Measurements from ENCODE around the gene PTGER3. TPM values are rescaled to one million over a fixed set of nuclear protein-coding genes. Genes with fewer than 3 reads are reported as not detected.
"Not testable (repeated sequence)": the region's sequence is repeated elsewhere in the genome, so short reads cannot be mapped to it uniquely, and the experiment has no call there.

PTGER3 gene
- total RNA-seq, 2 experiments from 2014 or later: 2.8 to 3.4 TPM

DNA sequence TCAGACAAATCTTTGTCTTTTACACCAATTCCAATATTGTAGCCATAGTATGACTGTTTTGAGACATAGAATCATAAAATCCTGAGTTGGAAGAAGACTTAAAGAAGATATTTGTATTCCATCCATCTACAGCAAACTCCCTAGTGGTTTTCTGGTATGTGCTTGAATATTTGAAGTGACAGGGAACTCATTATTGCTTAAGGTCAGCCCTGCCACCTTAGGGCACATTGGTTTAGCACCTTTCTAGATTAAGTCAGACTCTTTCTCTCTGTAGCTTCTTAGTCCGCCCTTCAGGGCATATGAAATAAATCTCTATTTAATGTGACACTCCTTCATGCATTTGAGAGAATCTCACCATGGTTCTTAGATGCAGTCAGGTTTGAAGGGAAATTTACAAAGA is 49.8 kb downstream of the PTGER3 start:
- Mint-ChIP-seq H3K27ac (no peak overlapping the region), H3K36me3 (ENCODE audit: low read depth) (no peaks in the 10 kb centered on the region), H3K4me3 (no peak overlapping the region), H3K9me3 (ENCODE audit: insufficient read depth) (no peaks in the 10 kb centered on the region), H3K4me1 (ENCODE audit: low read depth) (peaks cover 28% of the 10 kb centered on the region), H3K27me3 (ENCODE audit: low read depth) (peaks cover 17% of the 10 kb centered on the region)
- CTCF ChIA-PET: no interaction called here
- POLR2A ChIA-PET: no interaction called here
- DNase-seq: no peak
- ATAC-seq: no peak

DNA sequence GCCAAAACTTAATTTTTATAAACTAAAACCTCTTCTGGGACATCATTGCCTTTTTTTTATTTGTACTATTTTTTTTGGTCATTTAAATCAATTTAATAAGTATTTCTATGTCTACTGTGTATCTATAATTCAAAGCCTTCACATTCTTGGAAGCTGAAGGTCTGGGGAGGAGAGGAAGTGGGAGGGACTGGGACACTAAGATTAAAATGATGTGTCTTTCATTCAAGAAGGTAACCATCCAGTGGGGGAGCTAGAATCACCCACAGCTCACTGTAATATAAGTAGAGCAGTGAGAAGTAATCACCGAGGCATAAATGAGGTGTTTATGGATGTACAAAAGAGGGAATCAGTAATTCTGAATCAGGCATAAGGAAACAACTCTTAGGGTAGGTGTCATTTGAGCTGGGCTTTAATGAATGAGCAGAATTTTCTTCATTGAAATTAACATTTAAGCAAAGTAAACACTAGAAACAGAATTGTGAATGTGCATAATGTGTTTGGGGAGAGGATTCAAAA is 52.8 kb downstream of the PTGER3 start:
- Mint-ChIP-seq H3K4me1 (ENCODE audit: low read depth) (peaks cover 36% of the 10 kb centered on the region), H3K27me3 (ENCODE audit: low read depth) (peaks cover 8% of the 10 kb centered on the region), H3K9me3 (ENCODE audit: insufficient read depth) (no peaks in the 10 kb centered on the region), H3K36me3 (ENCODE audit: low read depth) (no peaks in the 10 kb centered on the region), H3K4me3 (no peak overlapping the region), H3K27ac (no peak overlapping the region)
- no peak for DNase-seq
- ChIA-PET CTCF (interaction anchor here (1.6 kb wide), 1 partner anchor 55 kb away, joined by 4 read pairs; no protein-coding TSS in a partner anchor), POLR2A (no interaction called here)
- no peak for ATAC-seq

GRCh38 chr1:70993798-70994197 is 53.8 kb downstream of the PTGER3 start:
- H3K4me3 Mint-ChIP-seq: no peak overlapping the region
- POLR2A ChIA-PET: no interaction called here
- DNase-seq (peak; percentile 25), ATAC-seq (peak; percentile 61)
- peak overlapping the region; percentile 78 for H3K27ac Mint-ChIP-seq
- CTCF ChIA-PET: interaction anchor here (1.6 kb wide), 1 partner anchor 56 kb away, joined by 4 read pairs; no protein-coding TSS in a partner anchor
- no peaks in the 10 kb centered on the region for H3K9me3 Mint-ChIP-seq (ENCODE audit: insufficient read depth)
- H3K4me1 Mint-ChIP-seq (ENCODE audit: low read depth): peaks cover 32% of the 10 kb centered on the region
- no peaks in the 10 kb centered on the region for H3K36me3 Mint-ChIP-seq (ENCODE audit: low read depth)
- peaks cover 8% of the 10 kb centered on the region for H3K27me3 Mint-ChIP-seq (ENCODE audit: low read depth)

- ATAC-seq (no peak), DNase-seq (no peak)
- Mint-ChIP-seq H3K27me3 (ENCODE audit: low read depth) (peaks cover 3% of the 10 kb centered on the region), H3K4me3 (no peak overlapping the region), H3K36me3 (ENCODE audit: low read depth) (no peaks in the 10 kb centered on the region), H3K9me3 (ENCODE audit: insufficient read depth) (no peaks in the 10 kb centered on the region), H3K4me1 (ENCODE audit: low read depth) (peaks cover 32% of the 10 kb centered on the region), H3K27ac (no peak overlapping the region)
- ChIA-PET POLR2A (no interaction called here), CTCF (no interaction called here)
Observed at GRCh38 chr1:70992521-70992920, 55.1 kb downstream of the PTGER3 start.

- peaks cover 32% of the 10 kb centered on the region for H3K4me1 Mint-ChIP-seq (ENCODE audit: low read depth)
- no peaks in the 10 kb centered on the region for H3K9me3 Mint-ChIP-seq (ENCODE audit: insufficient read depth)
- H3K36me3 Mint-ChIP-seq (ENCODE audit: low read depth): no peaks in the 10 kb centered on the region
- H3K27ac Mint-ChIP-seq: no peak overlapping the region
- H3K27me3 Mint-ChIP-seq (ENCODE audit: low read depth): peaks cover 5% of the 10 kb centered on the region
- ChIA-PET POLR2A (no interaction called here), CTCF (no interaction called here)
- no peak overlapping the region for H3K4me3 Mint-ChIP-seq
- DNase-seq: no peak
- ATAC-seq: no peak
Observed at GRCh38 chr1:70990469-70991253, 57.0 kb downstream of the PTGER3 start.

DNA sequence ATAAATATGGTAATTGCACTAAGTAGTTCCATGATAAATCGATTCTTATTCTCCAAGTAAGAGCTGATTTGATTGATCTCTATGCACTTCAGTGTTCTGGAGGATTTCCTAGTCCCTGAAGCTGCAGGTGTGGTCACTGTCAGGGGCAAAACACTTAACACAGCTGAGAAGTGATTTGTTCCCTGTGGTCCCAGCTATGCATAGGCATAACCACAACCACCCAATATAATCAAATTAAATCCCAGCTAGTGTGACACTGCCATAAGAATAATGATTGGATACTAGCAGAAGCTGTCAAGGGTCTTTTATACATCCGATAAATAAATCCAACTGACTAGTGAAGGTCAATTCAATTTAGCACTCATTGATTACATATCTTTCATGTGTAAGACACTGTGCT is 60.1 kb downstream of the PTGER3 start:
- Mint-ChIP-seq H3K9me3 (ENCODE audit: insufficient read depth) (no peaks in the 10 kb centered on the region), H3K36me3 (ENCODE audit: low read depth) (no peaks in the 10 kb centered on the region), H3K4me3 (no peak overlapping the region), H3K4me1 (ENCODE audit: low read depth) (peaks cover 7% of the 10 kb centered on the region), H3K27me3 (ENCODE audit: low read depth) (peaks cover 4% of the 10 kb centered on the region), H3K27ac (no peak overlapping the region)
- no peak for DNase-seq
- no peak for ATAC-seq
- ChIA-PET POLR2A (no interaction called here), CTCF (no interaction called here)

- H3K9me3 Mint-ChIP-seq (ENCODE audit: insufficient read depth); H3K4me3 Mint-ChIP-seq; H3K36me3 Mint-ChIP-seq (ENCODE audit: low read depth); POLR2A ChIA-PET; H3K27ac Mint-ChIP-seq; DNase-seq; H3K4me1 Mint-ChIP-seq (ENCODE audit: low read depth); H3K27me3 Mint-ChIP-seq (ENCODE audit: low read depth); ATAC-seq; CTCF ChIA-PET: not testable (repeated sequence)
Observed at GRCh38 chr1:70985776-70986225, 61.8 kb downstream of the PTGER3 start.

- CTCF ChIA-PET: not testable (repeated sequence)
Observed at GRCh38 chr1:70985278-70985677, 62.3 kb downstream of the PTGER3 start.

DNA sequence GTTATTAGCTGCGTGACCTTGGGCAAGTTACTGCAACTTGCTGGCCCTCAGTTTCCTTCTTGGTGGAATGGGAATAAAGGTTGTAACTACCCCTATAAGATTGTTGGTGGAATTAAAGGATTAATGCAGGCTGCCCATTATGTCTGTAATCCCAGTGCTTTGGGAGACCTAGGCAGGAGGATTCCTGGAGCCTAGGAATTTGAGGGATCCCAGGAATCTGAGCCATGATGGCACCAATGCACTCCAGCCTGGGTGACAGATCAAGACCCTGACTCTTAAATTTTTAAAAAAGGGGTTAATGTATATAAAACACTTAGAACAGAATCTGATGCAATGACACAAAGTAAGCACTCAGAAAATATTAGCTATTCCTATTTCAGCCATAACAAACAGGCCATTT is 67.3 kb downstream of the PTGER3 start:
- Mint-ChIP-seq H3K9me3 (ENCODE audit: insufficient read depth) (no peaks in the 10 kb centered on the region), H3K27ac (no peak overlapping the region), H3K27me3 (ENCODE audit: low read depth) (peaks cover 13% of the 10 kb centered on the region), H3K4me1 (ENCODE audit: low read depth) (no peaks in the 10 kb centered on the region), H3K4me3 (no peak overlapping the region), H3K36me3 (ENCODE audit: low read depth) (no peaks in the 10 kb centered on the region)
- ATAC-seq (no peak), DNase-seq (no peak)
- ChIA-PET POLR2A (no interaction called here), CTCF (no interaction called here)

More at GRCh38 chr1:70985278-70985677, 62.3 kb downstream of the PTGER3 start:
- ATAC-seq; H3K27ac Mint-ChIP-seq; DNase-seq; H3K27me3 Mint-ChIP-seq (ENCODE audit: low read depth); H3K4me3 Mint-ChIP-seq; POLR2A ChIA-PET; H3K4me1 Mint-ChIP-seq (ENCODE audit: low read depth); H3K36me3 Mint-ChIP-seq (ENCODE audit: low read depth); H3K9me3 Mint-ChIP-seq (ENCODE audit: insufficient read depth): not testable (repeated sequence)

- peaks cover 16% of the 10 kb centered on the region for H3K27me3 Mint-ChIP-seq (ENCODE audit: low read depth)
- H3K4me1 Mint-ChIP-seq (ENCODE audit: low read depth): no peaks in the 10 kb centered on the region
- CTCF ChIA-PET: no interaction called here
- H3K27ac Mint-ChIP-seq: no peak overlapping the region
- no peak for DNase-seq
- no peak for ATAC-seq
- H3K9me3 Mint-ChIP-seq (ENCODE audit: insufficient read depth): no peaks in the 10 kb centered on the region
- H3K4me3 Mint-ChIP-seq: no peak overlapping the region
- POLR2A ChIA-PET: no interaction called here
- no peaks in the 10 kb centered on the region for H3K36me3 Mint-ChIP-seq (ENCODE audit: low read depth)
Observed at GRCh38 chr1:70979881-70980280, 67.7 kb downstream of the PTGER3 start.

- H3K4me1 Mint-ChIP-seq (ENCODE audit: low read depth): no peaks in the 10 kb centered on the region
- no peak overlapping the region for H3K27ac Mint-ChIP-seq
- CTCF ChIA-PET: no interaction called here
- peaks cover 19% of the 10 kb centered on the region for H3K27me3 Mint-ChIP-seq (ENCODE audit: low read depth)
- no peak for DNase-seq
- H3K4me3 Mint-ChIP-seq: no peak overlapping the region
- H3K36me3 Mint-ChIP-seq (ENCODE audit: low read depth): no peaks in the 10 kb centered on the region
- no peak for ATAC-seq
- POLR2A ChIA-PET: no interaction called here
- H3K9me3 Mint-ChIP-seq (ENCODE audit: insufficient read depth): no peaks in the 10 kb centered on the region
Observed at GRCh38 chr1:70979313-70979712, 68.3 kb downstream of the PTGER3 start.

GRCh38 chr1:70978623-70979022 is 69.0 kb downstream of the PTGER3 start:
- peaks cover 19% of the 10 kb centered on the region for H3K27me3 Mint-ChIP-seq (ENCODE audit: low read depth)
- H3K9me3 Mint-ChIP-seq (ENCODE audit: insufficient read depth): no peaks in the 10 kb centered on the region
- H3K4me3 Mint-ChIP-seq: no peak overlapping the region
- H3K4me1 Mint-ChIP-seq (ENCODE audit: low read depth): no peaks in the 10 kb centered on the region
- H3K36me3 Mint-ChIP-seq (ENCODE audit: low read depth): no peaks in the 10 kb centered on the region
- DNase-seq (no peak), ATAC-seq (no peak)
- ChIA-PET CTCF (no interaction called here), POLR2A (no interaction called here)
- H3K27ac Mint-ChIP-seq: no peak overlapping the region

- Mint-ChIP-seq H3K4me3 (no peak overlapping the region), H3K36me3 (ENCODE audit: low read depth) (no peaks in the 10 kb centered on the region), H3K4me1 (ENCODE audit: low read depth) (no peaks in the 10 kb centered on the region), H3K27ac (no peak overlapping the region), H3K27me3 (ENCODE audit: low read depth) (peaks cover 16% of the 10 kb centered on the region), H3K9me3 (ENCODE audit: insufficient read depth) (no peaks in the 10 kb centered on the region)
- ChIA-PET CTCF (no interaction called here), POLR2A (no interaction called here)
- DNase-seq (no peak), ATAC-seq (no peak)
Observed at GRCh38 chr1:70977575-70977974, 70.0 kb downstream of the PTGER3 start.
